Dedifferentiated amniotic fluid mesenchymal stem cell (primary cell): ENCODE results near the gene IL1RL2.

ENCODE experiments used
- DNase-seq: peaks from one replicate; pipeline ENCODE4 v3.0.0-alpha.2; 2016; ENCODE audit errors: extremely low spot score

Gene IL1RL2

DNA sequence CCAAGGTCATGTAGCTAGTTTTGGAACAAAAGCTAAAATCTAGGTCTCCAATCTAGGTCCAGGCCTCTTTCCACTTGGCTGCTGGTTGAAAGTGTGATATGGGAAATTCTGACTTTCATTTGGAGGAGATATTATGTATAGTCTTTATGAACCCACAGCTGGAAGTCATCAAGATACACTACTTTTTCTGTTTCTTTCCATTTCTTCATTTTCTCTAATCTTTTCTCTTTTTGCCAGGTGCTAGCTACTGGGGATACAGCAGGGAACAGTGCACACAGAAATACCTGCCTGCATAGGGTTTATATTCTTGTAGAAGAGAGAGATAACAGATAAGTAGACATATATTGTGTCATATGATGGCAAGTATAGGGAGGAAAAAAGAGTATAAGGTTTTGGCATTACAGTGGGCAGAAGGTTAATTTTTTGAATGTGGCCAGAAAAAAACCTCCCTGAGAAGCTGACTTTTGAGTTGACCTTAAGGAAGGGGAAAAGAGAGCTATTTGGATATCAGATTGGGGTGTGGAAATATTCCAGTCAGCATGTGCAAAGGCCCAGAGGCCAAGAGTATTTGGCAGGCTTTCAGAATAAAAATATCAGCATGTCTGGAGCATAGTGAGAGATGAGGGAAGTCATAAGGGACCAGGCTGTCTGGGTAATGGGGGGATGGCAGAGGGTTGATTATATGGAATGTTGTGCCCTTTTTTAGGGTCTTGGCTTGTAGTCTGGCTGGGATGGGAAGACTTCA, 28.6 kb upstream of the IL1RL2 start:
- no peak for DNase-seq

DNA sequence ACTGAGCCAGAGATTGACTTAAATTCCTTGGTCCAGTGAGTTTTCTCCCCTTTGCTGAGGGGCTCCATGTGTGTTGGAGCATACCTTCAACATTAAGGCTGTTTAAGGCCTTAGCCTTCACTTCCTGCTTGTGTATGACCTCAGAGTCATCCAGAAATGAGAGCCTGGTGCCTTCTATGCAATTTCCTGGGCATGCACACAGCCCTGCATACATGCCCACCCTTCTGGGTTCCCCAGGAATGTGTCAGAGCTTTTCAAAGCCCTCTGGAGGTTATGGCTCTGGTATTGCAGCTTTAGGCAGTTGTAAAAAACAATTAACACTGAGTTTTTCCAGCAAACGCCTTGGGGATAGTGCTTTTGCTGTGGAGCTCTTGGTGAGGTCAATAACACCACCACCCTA, 27.5 kb upstream of the IL1RL2 start:
- no peak for DNase-seq

DNA sequence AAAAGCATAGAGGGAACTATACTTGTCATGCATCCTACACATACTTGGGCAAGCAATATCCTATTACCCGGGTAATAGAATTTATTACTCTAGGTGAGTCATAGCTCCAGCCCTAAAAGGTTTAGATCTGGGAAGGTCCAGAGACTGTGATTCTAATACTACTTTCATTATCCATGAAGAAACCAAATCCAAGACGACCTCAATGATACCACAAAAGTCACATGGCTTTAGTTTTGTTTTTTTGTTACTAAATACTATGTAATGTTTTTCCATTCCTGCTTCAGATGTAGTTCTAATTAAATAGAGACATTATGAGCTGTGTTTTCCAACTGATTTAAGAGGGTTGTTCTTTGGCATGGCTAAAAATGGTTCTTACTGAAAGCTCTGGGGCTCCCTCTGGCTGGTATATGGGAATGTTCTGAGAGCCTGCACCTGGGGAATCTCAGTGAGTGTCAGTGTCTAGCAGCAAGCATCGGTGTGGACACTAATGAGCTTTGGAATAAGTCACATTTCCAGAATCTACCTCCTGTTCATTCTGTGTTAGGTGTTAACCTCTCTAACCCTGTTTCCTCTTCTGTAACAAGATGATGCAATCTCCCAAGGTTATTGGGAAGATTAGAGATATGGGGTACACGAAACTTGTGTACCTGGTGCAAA, 20.5 kb upstream of the IL1RL2 start:
- peak; percentile 64 for DNase-seq

DNA sequence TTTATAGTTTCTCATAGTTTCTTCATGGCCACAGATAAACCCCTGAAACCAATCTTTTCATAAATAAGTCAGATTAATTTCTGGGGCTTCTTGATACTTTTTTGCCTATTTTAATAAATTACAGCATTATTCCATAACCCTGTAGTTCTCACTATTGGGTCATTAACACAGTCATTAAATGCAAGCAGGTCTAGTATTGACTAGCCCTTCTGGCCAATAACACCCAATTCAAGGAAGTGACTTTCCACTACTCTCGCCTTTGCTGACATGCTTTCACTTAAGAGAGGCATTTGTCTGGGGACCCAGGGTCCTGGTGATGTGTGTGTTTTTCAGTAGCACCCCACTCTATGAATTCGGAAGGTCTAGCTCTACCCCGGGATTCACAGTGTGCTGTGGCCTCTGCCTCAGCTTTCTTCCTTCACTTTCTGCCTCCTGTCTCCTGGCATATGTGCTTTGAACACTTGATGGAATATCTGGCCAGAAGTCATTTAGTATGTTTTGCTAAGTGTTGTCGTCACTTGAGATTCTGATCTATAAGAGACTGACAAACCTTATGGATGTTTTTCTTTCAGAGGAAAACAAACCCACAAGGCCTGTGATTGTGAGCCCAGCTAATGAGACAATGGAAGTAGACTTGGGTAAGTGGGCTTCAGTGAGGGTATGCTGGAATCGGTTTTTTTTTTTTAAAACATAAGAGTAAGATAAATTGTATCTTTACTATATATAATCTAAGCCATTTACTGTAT, 18.6 kb upstream of the IL1RL2 start:
- no peak for DNase-seq

DNA sequence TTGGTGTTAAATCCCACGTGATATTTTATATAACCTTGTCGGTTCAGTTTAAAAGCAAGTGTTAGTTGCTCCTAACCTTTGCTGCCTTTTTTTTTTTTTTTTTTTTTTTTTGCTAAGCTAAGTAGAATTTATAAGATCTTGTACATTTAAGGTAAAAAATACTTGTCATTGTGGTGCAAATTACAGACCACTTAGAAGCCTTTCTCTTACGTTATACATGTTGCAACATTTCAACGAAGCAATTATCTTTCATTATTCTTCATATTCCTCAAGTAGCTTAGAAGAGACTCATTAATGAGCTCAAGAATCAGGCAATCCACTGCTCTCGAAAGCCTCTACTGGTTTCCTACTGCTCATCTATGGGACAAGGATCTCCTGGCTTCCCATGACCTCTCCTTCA, 14.9 kb upstream of the IL1RL2 start:
- no peak for DNase-seq

DNA sequence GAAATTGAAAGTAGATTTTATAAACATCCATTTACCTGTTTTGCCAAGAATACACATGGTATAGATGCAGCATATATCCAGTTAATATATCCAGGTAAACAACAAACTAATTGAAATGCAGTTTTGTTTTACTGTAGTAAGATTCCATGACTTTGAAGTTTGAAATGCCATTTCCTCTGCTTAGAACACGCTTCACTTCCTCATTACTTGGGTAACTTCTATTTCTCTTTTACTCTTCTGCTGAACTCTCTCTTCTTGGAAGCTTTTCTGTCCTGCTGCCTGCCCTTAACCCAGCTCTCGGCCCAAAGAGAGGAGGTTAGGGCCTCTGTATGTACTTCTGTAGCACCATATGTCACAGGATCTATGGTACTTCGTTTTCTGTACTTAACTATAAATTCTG, 14.1 kb upstream of the IL1RL2 start:
- no peak for DNase-seq

DNA sequence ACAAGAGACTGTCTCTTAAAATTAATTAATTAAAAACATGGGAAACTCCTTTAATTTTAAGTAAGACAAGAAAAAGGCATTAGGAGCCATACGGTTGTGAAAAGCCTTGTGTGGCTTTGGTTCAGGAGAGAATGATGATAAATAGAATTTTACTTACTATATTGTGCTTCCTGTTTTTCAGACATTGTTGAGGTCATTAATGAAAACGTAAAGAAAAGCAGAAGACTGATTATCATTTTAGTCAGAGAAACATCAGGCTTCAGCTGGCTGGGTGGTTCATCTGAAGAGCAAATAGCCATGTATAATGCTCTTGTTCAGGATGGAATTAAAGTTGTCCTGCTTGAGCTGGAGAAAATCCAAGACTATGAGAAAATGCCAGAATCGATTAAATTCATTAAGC, 10.7 kb upstream of the IL1RL2 start:
- DNase-seq = no peak

DNA sequence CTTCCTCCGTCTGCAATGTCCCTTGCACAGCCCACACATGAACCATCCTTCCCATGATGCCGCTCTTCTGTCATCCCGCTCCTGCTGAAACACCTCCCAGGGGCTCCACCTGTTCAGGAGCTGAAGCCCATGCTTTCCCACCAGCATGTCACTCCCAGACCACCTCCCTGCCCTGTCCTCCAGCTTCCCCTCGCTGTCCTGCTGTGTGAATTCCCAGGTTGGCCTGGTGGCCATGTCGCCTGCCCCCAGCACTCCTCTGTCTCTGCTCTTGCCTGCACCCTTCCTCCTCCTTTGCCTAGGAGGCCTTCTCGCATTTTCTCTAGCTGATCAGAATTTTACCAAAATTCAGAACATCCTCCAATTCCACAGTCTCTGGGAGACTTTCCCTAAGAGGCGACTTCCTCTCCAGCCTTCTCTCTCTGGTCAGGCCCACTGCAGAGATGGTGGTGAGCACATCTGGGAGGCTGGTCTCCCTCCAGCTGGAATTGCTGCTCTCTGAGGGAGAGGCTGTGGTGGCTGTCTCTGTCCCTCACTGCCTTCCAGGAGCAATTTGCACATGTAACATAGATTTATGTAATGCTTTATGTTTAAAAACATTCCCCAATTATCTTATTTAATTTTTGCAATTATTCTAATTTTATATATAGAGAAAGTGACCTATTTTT, 8.9 kb upstream of the IL1RL2 start:
- no peak for DNase-seq

DNA sequence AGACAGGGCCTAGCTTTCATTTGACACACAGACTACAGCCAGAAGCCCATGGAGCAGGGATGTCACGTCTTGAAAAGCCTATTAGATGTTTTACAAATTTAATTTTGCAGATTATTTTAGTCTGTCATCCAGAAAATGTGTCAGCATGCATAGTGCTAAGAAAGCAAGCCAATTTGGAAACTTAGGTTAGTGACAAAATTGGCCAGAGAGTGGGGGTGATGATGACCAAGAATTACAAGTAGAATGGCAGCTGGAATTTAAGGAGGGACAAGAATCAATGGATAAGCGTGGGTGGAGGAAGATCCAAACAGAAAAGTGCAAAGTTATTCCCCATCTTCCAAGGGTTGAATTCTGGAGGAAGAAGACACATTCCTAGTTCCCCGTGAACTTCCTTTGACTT, 7.8 kb upstream of the IL1RL2 start:
- DNase-seq = no peak

DNA sequence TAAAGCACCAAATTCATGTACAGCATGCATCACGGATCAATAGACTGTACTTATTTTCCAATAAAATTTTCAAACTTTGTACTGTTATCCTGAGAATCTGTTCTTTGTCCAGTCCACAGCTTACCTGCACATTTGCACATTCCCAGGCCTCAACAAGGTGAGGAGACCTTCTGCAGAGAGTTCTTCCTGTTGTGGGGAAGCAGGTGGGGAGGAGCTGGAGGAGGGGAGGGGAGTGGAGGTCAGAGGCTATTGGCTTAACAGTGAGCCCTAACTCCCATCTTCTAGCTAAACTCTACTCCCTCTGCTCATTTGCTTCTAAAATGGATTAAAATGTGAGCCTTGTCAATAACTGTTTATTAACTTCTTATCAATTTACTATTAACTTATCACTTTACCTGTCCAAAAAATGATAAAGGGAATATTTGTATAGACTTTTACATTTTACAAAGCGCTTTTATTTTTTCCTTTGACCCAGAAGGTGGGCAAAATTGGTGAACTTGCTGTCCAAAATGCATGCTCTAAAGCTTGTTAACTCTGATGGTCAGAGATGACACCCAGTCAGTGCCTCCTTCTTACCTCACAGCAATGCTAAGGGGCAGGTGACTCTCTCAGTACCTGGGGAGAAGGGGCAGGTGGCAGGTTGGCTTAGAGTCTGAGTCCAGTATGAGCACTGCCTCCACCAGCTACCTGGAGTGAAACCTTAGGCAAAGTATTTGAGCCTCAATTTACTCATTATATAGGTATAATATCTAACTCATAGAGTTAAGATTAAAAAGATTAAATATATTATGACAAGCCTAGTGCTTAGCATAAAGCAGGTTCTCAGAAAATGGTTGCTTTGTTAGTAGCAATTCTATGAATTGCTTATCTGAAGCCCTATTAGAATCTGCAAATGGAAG, 6.8 kb upstream of the IL1RL2 start:
- DNase-seq = no peak

DNA sequence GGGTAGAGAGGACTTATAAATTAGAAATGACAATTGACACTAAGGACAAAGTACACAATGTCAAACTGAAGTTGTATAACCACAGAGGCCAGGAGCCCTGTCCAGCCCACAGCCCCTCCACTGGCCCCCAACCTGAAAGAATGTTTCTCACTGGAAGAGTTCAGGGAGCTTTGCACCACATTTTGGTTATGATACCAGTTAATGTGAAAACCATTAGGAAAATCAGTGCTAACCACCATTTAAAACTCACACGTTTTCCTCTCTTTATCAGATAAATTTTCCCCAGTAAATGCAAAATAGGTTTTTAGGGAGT, 6.2 kb upstream of the IL1RL2 start:
- no peak for DNase-seq

DNA sequence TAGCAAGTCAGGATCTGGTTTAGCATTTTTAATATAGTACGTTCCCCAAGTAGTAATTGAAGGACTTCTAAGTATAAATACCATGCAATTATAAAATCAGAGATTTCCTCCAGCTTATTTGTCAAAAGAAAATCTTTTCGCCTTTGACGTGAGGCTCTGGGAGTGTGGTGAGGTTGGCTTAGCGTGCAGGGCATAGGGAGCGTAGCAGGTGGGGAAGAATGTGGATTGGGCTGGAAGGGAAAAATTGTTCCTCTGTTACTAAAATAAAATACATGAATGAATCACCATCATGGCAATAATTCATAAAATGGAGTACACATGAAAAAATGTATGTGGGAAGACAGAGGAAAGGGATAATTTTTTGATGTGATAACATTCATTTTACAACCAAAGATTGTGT, 5.4 kb upstream of the IL1RL2 start:
- DNase-seq = no peak

DNA sequence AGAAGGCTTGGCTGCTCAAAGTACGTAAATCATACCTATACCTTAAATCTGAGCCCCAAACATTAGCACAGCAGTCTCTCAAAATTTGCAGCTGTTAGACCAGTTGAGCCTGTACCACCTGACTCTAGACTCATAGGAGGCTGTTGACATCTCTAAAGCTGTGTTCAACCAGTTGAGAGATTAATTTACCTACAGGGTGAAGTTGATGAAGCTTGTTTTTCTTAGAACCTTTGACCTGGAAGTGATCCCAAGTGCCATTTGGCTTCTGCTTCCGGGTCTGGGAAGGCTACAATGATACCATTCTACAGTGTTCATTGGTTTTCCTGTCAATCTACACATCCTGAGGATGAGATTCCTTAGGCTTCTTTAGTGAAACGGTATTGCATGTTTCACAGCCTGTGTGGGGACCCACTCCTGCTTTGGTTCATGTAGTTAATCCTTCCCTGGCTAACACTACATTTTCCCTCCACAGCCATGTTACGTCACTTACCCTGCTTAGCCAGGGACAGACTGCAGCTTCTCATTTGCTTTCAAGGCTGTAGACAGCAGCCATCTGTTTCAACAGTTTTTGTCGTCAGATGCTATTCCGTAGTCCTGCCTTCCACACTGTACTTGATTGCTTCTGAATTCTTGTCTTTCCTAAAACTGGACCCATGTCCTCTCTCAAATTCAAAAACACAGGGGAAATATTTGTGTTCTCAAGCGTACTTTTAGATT, 4.7 kb upstream of the IL1RL2 start:
- DNase-seq = no peak

DNA sequence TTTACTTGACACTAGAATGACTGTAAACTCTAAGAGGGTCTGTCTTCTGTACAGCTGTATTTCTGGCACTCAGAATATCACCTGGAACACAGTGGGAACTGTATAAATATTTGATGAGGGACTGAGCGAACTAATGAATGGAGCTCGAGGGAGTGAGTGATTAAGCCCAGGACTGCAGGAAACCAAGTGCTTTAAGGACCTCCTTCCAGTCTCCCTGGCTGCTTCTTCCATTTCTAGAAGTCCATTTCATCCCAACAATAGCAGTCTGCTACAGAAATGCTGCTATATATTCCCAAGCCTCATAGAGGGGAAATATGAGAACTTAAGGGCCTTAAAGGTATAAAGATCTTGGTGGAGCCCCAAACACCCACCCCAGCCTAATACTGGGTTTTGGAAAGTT, 2.8 kb upstream of the IL1RL2 start:
- no peak for DNase-seq

DNA sequence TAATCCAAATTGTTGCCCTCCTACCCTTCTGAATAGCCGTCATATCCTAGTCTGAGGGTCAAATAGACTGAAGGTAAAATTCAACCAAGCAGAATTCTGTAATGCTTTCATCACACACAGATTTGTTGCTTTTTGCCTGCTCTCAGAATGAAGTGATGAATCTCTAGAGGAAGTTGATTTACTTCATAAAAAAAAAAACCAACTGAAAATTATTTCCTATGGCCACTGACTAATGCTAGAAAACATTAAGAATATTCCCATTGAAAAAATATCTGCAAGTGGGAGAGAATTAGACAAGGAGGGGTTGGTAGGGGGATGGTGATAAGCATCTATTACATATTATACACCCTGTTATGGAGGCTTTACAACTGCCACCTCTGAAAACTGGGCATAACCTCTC, 2.3 kb upstream of the IL1RL2 start:
- no peak for DNase-seq

DNA sequence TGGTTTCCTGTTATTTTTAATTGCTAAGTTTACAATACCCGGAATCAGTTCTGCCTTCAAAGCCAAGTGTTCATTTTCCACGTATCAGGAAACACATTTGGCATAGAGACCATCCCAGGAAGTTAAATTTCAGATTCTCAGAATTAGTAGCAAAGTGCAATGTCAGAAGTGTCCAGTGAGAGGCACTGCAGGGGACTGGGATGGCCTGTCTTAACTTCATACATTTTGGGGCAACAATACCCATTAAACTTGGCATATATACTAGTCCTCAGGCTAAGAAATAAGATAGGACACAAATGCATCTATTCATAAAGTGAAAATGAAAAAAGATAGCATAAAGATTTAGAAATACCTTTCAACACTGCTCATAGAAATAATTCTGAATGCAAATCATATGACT, 1.5 kb upstream of the IL1RL2 start:
- DNase-seq = no peak

DNA sequence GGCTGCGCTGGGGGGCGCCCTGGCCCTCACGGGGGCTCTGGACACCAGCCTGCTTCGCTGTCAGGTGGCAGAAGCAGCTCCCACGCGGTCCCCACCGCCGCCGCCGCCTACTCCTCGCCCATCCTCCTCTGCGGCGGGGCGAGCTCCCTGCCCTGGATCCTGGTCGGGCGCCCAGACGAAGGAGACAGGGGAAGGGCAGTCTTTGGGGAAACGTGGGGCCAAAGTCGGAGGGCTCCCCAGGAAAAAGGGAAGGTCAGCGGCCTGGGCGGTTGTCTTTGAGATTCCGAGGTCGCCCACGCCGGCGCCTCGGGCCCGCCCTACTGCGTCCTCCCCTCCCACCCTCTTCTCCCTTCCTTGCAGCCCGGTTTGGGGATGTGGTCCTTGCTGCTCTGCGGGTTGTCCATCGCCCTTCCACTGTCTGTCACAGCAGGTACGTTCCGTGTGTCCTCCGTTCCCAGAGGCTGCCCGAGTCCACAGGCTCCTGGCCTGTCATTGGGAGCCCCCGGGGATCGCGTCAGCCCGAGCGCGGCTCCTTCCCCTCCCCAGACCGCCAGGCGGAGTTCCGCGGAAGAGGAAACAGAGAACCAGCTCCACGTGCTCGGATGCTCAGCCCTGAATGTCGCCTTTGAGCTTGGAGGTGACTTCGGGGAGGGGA, 800 bp downstream of the IL1RL2 start:
- DNase-seq = no peak

DNA sequence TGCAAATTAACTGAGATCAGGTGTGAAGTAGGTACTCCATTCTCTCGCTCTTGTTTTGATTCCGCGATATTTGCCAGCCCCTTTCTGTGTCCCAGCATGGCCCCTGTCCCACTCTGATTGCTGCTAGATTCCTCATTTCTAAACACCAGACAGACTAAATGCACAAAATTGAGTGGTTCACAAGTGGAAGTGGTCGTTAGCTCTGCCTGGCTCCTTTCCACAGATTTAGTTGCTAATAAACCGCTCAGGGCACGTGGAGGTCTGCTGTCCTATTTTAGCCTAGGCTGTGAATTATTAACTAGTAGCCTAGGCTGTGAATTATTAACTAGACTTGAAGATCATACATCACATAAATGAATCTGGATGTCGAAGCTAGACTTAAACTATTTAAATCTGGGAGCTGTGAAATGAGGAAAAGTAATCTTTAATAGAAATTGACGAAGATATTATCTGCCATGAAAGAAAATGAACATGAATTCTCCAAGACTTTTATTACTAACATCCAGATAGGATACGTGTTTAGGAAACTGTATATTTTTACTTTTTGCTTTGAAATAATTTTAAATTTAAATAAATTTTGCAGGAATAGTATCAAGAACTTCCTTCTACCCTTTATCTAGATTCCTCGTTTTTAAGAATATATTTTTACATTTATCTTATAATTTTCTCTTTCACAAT, 3.7 kb downstream of the IL1RL2 start:
- DNase-seq = no peak

DNA sequence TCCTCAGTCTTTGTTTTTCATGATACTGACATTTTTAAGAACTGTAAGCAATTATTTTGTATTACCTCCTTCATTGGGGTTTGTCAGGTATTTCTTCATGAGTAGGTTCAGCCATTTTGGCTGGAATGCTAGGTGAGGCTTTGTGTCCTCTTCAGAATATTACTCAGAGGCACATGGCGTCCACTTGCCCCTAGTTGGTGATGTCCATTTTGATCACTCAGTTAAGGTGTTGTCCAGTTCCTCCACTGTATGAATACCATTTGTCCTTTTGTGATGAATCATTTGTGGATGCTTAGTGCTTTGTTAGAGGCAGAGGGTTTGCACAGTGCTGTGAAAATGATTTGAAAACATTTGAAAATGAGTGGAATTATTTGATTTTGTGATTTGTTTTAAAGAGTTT, 4.7 kb downstream of the IL1RL2 start:
- DNase-seq = no peak

DNA sequence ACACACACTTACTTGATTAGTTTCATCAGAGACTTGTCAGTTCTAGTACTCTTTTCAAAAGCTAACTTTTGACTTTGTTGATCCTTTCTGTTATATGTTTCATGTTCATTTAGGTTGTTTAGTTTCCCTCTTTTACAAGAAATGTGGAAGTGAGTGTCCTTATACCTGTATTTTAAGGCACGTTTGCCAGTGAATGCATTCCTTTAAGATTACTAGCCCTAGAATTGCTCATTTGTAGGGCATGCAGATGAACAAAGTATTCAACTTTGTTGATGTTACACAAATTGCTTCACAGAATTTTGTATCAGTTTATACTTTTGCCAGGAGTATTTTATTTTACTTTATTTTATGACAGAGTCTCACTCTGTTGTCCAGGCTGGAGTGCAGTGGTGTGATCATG, 6.3 kb downstream of the IL1RL2 start:
- no peak for DNase-seq
